ENCODE measurements around the gene HSD17B11.
"Not testable (repeated sequence)": the region's sequence is repeated elsewhere in the genome, so short reads cannot be mapped to it uniquely, and the experiment has no call there.

The HSD17B11 gene

GRCh38 chr4:87390891-87391575 lies at the start of gene HSD17B11:
TSS of gene HSD17B11 (minus strand) at chr4:87391188. CDS start at chr4:87391070, 118 bp downstream.
- DNase-seq (ENCODE audit: low read depth in 2 of 2): peak; percentile 57 to 64

DNA sequence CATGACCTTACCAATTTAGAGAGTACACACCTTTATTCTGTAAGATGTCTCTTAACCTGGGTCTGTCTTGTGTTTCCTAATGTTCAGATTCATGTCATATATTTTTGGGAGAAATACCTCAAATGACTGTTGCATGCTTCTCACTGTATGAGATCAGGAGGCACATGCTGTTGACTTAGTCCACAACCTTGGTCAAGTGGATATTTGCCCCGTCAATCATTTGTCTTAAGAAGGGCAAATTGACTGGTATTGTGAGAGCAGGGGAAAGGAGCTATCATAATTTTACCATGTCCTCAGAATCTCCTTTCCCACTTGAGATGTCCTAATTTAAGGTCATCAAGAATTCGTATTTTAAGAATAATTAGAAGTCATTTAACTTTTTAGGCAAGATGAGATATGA lies 42.4 kb upstream of the HSD17B11 start:
- DNase-seq (ENCODE audit: low read depth in 2 of 2): no peak

DNA sequence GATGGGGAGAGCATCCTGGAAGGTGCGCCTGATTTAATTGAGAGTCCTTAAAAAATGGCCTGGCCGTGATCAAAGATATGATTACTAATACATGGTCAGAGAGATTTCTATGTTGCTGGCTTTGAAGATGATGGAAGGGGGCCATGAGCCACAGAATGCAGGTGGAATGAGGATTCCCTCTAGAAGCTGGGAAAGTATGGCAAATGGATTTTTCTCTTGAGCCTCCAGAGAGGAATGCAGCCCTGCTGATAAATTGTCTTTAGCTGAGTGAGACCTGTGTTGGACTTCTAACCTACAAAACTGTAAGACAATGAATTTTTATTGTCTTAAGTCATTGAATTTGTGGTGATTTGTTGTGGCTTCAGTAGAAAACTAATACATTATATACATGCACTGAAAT lies 39.0 kb upstream of the HSD17B11 start:
- DNase-seq (ENCODE audit: low read depth in 2 of 2): no peak

DNA sequence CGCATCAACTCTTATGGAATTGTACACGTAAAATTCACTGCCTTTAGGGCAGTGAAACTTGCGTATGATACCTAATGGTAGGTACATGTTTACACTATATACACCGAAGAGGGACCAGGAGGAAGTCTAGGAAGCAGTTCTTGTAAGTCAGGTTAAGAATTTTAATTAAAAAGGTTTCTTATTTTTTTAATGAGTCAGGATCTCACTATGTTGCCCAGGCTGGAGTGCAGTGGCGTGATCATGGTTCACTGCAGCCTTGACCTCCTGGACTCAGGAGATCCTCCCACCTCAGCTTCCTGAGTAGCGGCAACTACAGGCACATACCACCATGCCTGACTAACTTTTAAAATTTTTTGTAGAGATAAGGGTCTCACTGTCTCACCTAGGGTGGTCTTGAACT lies 38.0 kb upstream of the HSD17B11 start:
- no peak for DNase-seq (ENCODE audit: low read depth in 2 of 2)

DNA sequence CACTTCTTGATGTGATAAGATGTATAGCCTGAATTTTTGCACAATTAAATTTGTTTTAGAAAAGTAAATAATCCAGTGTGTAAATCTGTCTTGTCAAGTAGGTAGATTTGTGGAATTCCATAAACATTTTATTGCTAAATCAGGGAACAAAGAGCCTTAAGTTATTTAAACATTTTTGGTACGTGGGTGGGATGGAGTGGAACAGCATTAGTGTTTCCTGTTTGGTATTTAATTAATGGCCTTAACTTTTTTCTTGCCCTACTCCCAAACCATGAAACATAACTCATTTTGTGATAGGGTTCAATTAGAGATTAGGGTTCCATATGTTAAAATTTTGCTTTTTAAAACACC lies 36.5 kb upstream of the HSD17B11 start:
- DNase-seq (ENCODE audit: low read depth in 2 of 2): no peak

DNA sequence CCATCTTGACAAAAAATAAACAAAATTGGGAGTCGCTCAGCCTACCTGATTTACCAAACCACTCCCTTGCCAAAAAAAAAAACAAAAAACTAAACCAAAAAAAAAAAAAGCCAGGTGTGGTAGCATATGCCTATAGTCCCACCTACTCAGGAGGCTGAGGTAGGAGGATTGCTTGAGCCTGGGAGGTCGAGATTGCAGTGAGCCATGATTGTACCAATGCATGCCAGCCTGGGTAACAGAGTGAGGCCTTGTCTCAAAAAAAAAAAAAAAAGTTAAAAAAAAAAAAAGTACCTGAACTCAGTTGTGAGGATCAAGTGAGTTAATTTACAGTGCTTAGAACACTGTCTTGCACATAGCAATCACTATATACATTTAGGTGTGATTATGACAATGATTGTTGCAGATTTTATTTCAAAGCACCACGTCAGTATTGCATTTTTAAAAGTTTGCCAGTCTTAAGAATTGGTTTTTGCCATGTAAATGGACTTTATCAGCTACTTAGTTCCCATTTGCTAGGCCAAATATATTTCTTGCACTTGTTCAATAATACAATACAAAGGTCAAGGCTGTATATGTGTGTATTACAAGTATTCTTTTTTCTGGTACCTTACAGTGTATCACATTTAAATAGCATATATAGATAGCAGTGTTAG lies 36.0 kb upstream of the HSD17B11 start:
- no peak for DNase-seq (ENCODE audit: low read depth in 2 of 2)

- no peak for DNase-seq (ENCODE audit: low read depth in 2 of 2)
Observed at GRCh38 chr4:87425711-87426110, 34.7 kb upstream of the HSD17B11 start.

DNA sequence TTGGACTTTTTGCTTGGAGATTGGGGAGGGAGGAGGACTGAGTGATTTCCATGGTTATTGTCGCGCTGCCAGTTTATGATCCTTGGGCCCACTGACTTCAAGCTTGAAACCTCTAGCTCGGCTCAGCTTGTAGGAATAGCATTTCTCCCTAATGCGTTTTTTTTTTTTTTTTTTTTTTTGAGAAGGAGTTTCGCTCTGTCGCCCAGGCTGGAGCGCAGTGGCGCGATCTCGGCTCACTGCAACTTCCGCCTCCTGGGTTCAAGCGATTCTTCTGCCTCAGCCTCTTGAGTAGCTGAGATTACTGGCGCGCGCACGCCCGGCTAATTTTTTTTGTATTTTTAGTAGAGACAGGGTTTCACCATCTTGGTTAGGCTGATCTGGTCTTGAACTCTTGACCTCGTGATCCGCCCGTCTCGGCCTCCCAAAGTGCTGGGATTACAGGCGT lies 33.1 kb upstream of the HSD17B11 start:
- not testable (repeated sequence) for DNase-seq (ENCODE audit: low read depth in 2 of 2)

DNA sequence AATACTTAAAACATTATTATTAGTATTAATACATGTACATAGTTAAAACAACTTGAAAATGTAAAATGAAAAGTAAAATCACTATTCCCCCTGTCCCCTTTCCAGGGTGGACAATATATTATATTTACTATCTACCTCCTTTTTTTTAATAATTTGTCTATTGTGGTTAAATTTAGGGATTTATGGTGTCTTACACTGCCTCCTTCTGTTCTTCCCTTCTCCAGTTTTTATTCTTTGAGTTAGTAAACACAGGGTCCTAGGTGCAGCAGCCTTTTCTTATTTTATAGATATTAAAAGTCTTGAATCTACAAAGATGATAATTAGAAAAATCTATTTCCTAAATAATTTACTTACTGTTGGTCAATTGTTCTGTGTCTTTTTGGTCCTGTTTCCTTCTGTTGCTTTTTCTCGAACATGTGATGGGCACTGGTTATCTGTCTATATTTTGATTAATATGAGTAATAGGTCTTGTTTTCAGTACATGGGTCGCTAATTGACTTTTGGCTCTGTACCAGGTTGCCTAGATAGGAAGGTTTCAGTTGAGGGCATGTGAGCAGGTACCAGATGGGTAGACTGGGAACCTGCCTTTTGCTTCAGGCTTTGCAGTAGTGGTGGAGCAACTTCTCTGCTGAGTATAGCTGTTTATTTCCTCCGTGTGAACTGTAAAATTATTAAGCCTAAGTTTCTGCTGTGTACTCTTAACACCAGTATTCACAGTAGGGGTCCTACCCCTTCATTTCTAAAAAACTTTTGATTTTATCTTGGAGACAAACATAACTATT lies 32.5 kb upstream of the HSD17B11 start:
- no peak for DNase-seq (ENCODE audit: low read depth in 2 of 2)

GRCh38 chr4:87422104-87423052 lies 31.4 kb upstream of the HSD17B11 start, which contains the start of gene NUDT9:
TSS of gene NUDT9 (plus strand) at chr4:87422573. CDS start at chr4:87422906, 333 bp downstream.
- peak; percentile 63 to 70 for DNase-seq (ENCODE audit: low read depth in 2 of 2)

DNA sequence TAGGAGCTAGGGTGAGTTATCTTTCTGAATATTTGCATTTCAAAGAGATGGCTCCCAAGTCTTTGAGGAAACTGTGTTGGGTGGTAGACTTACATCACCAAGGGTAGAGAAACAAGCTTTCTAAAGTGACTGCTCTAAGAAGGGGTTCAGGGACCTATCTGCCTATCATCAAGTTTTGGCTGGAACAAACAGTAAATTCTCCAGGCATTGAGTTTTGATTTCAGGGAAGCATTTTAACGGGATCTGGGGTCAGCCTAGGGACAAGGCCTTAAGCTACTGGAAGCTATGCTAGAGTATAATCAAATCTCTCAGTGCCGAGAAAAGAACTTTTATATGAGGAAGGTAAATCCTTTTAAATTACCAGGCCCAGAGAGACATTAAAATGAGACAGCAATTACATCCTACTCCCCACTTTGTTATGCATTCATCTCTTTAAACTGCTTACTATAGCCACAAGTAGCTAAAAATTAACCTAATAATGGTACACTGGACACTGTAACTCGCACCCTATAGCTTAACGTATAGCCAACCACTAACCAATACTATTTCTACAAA lies 29.4 kb upstream of the HSD17B11 start:
- DNase-seq (ENCODE audit: low read depth in 2 of 2): no peak

DNA sequence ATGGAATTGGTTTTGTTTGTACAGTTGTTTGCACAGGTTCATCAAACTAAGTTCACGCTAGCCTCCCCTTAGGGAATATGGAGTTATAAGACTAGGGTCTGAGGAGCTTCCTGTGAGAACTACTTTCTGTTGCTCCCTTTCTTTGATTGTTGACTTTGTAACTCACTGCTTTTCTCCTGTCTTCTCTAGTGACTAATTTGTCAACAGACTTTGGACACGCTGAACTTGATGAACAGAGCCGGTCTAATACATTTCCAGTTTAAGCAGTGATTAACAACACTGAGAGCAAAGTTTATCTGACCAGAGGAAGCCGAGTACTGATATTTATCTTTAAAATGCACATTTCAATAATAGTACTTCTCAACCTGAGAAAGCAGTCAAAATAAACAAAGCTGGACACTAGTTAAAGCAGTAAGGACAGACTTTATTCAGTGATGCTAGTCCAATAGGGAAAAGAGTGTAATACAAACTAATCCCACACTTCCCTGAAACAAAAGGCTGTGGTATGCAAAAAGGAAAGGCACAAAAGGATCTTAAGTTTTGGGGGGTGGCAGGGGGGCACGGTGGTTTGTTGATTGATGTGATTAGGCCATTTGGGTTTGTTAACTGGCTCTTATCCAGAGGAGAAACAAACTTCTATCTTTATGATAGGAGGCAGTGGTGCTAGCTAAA lies 28.7 kb upstream of the HSD17B11 start:
- DNase-seq (ENCODE audit: low read depth in 2 of 2): no peak

DNA sequence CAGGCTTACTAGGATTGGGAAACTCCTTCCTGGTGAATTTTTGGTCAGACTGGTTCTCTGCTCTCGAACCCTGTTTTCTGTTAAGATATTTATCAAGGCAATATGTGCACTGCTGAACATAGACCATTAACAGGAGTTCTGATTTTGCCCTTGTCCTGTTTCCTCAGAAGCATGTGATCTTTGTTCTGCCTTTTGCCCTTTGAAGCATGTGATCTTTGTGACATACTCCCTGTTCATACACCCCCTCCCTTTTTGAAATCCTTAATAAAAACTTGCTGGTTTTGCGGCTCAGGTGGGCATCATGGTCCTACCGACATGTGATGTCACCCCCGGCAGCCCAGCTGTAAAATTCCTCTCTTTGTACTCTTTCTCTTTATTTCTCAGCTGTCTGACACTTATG lies 27.4 kb upstream of the HSD17B11 start:
- not testable (repeated sequence) for DNase-seq (ENCODE audit: low read depth in 2 of 2)

DNA sequence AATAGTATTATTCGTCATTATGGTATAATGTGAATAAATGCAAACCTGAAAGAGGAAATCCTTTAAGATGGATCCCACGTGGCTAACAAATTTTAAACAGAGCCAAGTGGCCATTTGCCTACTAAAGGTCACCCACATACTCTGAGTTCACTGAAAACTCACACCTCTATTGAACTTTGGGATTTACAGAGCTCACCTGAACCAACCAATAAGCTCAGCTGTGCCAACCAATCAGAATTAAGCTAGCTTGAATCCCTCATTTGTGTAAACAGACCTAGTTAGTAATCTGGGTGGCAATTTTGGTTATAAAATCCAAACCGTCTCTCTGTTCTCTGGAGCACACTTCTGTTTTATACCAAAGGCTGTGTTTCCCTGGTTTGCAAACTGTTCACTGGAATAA lies 26.0 kb upstream of the HSD17B11 start:
- no peak for DNase-seq (ENCODE audit: low read depth in 2 of 2)

GRCh38 chr4:87414816-87415215 lies 23.8 kb upstream of the HSD17B11 start:
- no peak for DNase-seq (ENCODE audit: low read depth in 2 of 2)

DNA sequence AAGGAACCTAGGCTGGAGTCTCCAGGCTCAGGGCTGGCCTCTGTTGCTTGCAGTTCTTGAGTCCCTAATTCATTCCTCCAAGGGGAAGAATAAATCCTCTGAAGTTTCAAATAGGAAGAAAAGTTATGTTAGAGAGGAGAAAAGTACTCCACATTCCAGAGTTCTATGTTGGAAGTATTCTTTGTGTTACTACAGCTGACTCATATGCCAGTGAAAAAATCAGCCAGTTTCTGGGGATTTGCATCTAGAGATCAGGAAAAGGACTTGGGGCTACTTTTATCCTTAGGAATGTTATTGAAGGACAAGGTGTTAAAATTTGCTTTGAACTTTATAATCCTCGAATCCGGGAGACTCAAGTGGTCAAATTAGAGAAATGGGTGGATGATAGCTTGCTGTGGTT lies 19.7 kb upstream of the HSD17B11 start:
- no peak for DNase-seq (ENCODE audit: low read depth in 2 of 2)

DNA sequence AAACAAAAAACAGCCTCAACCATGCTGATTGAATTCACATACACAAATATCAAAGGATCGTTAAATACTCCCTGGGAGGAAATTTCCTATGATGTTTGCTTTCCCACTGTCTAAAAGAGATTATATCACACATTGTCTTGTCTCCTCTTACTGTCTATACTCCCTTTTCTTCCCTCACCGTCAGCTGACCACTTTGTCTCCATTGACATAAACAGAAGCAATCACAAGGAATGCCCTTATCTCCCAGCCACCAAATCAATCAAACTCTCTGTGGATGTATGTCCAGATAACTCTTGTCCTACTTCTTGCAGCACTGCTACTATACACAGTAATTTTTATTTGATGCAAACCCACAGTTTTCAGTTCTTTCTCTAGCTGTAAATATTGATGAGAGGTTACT lies 19.2 kb upstream of the HSD17B11 start:
- DNase-seq (ENCODE audit: low read depth in 2 of 2): no peak

- no peak for DNase-seq (ENCODE audit: low read depth in 2 of 2)
Observed at GRCh38 chr4:87409420-87409939, 18.5 kb upstream of the HSD17B11 start.

- DNase-seq (ENCODE audit: low read depth in 2 of 2): not testable (repeated sequence)
Observed at GRCh38 chr4:87406902-87407301, 15.9 kb upstream of the HSD17B11 start.

DNA sequence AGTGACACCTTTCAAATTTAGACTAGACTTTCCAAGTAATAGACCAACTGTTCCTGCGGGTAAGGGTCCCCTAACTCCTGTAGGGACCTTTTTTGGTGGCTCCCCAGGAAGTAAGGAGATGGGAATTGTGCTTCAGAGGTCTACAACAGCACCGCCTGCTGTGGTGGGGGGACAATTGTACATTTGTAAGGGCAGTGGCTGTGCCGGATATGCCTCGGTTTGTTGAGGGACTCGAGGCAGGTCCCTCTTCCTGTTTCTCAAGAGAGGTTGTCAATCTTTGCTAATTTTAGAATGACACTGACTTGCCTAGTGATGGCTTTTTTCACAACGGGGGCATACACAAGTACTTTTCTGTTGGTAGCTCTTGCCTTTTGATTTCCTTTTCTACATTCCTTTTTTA lies 15.5 kb upstream of the HSD17B11 start:
- DNase-seq (ENCODE audit: low read depth in 2 of 2): no peak
